HG02852 (cell line): Measurements from ENCODE around the gene TSPAN32.
"Not testable (repeated sequence)": the region's sequence is repeated elsewhere in the genome, so short reads cannot be mapped to it uniquely, and the experiment has no call there.

Source experiments
- ATAC-seq: cut with Tn5 transposase; IDR thresholded peaks from one replicate; pipeline ENCODE4 v1.9.1; 2021; ENCODE audit warnings: mild to moderate bottlenecking, moderate library complexity; ENCODE audit not compliant: unreplicated experiment

TSPAN32 gene

DNA sequence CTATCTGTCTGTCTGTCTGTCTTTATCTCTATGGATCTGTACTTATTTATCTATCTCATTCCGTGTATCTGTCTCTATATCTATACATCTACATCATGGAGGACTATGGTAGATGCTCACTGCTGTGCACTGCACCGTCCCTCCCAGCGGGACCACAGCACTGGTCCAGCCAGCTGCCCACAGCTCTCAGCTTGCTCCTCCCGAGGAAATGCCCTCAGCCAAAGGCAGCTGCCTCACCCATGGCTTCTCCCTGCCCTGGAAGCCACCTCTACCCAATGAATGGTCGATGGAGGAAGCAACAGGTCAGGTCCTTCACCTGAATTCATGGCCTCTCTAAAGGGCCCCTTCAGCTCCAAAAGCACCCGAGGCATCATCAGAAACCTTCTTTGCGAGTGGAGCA, 60.6 kb downstream of the TSPAN32 start:
- no peak for ATAC-seq

DNA sequence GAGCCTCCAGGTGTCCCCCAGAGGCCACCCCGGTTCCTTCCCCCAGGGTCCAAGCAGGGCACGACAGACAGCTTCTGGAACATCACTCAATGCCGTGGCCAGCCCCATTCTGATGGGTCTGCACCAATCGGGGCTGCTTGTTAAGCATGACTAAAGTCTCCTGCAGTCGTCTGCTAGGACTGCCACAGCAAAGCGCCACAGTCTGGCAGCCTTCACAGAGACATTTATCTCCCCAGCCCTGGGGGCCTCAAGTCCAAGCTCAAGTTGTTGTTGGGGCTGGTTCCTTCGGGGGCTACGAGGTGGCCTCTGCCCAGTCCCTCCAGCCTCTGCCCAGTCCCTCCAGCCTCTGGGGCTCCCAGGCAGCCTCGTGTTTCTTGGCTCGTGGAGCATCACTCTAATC, 61.3 kb downstream of the TSPAN32 start:
- ATAC-seq = no peak

DNA sequence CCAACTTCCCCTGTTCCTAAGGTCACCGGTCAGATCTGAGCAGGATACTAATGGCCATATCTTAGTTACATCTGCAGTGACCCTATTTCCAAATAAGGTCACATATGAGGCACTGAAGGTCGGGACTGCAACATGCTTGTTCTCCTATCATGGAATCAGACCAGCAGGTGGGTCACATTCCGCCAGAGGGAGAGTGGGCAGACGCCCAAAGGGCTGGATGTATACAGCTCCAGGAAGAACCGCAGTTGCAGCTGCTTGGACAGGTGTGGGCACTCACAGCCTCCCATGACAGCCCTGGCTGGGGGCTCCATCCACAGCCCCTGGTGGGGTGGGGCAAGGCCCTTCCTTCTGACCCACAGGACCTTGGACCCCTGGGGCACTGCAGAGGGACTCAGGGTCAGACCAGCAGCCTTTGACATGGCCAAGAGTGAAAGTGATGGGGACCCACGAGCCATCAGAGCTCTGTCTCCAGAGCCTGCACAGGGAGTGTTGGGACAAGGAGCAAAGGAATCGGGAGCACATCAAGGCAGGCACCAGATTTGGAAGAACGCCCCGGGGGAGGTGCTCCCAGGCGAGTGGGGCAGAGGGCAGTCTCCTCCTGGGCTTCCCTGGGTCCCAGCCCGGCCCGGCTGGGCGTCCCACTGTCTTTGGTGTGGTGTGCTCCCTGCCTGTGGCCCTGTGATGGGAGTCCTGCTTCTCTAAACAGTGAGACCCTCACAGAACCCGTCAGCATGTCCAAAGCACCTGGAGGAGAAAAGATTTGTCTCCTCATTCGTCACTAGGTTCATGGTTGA, 62.0 kb downstream of the TSPAN32 start:
- ATAC-seq = no peak

DNA sequence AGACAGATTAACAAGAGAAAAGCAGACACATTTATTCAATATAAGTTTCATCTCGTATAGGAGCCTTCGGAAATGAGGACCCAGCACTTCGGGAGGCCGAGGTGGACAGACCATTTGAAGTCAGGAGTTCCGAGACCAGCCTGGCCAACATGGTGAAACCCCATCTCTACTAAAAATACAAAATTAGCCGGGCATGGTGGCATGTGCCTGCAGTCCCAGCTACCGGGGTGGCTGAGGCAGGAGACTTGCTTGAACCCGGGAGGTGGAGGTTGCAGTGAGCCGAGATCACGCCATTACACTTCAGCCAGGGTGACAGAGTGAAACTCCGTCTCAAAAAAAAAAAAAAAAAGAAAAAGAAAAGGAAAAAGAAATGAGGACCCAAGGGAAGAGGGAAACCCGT, 62.6 kb downstream of the TSPAN32 start:
- ATAC-seq = not testable (repeated sequence)

DNA sequence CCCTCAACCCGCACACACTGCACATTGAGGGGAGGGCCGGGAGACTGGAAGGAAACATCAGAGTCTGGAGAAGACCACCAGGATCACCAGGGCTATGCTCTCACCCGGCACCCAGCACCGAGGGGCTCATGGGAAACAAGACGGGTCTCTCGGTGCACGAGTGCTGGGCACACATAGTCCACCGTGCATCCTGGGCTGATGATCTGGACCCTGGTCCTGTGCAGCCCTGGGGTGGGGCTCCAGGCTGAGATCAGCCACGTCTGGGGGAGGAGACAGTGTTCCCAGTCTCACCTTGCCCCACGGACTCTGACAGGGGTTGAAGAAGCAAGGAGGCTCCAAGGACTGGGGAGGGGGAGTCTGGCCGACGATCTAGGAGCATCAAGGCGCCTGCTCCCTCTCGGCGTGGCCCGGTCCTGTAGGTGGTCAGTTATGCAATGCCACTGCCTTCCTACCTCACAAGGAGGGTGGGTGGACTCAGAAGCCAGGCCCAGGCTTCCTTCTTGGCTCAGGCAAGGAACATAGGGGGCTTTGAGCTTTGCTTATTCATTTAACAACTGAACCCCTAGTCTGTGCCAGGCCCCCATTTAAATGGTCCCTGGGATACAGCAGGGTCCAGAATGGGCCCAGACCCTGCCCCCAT, 63.9 kb downstream of the TSPAN32 start:
- no peak for ATAC-seq

DNA sequence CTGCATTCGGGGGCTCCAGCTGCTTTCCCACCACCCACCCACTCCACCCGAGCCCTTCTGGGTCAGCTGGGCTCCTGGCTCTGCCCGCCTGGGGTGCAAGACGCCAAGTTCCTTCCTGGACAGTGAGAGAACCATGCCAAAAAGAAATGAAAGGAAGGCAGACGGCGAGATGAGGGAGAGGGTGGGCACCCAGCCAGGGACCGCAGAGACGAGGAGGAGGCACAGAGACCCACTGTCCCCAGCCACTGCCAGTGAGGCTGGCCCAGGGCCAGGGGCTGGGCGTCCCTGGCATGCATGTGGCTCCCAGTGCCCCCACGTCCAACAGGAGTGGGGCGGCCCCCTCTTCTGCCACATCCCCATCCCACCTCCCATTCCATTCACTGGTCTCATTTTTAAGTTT, 64.5 kb downstream of the TSPAN32 start:
- no peak for ATAC-seq

DNA sequence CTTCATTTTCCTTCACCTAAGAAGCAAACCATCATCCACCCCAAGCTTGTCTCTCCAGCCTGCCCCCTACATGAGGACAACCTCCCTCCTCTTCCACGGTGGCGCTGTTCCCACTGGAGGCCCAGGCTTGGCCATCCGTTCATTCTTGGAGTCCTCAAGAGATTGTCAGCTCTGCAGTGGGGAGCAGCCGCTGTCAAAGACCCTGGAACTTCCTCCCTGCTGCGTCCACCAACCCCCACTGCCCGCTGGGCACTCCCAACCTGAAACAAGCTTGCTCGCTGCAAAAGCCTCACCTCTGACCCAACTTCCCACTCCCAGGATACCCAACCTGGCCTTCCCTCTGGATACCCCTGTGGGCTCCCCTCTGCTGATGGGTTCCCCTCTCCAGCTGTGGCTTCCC, 64.9 kb downstream of the TSPAN32 start:
- ATAC-seq = no peak

DNA sequence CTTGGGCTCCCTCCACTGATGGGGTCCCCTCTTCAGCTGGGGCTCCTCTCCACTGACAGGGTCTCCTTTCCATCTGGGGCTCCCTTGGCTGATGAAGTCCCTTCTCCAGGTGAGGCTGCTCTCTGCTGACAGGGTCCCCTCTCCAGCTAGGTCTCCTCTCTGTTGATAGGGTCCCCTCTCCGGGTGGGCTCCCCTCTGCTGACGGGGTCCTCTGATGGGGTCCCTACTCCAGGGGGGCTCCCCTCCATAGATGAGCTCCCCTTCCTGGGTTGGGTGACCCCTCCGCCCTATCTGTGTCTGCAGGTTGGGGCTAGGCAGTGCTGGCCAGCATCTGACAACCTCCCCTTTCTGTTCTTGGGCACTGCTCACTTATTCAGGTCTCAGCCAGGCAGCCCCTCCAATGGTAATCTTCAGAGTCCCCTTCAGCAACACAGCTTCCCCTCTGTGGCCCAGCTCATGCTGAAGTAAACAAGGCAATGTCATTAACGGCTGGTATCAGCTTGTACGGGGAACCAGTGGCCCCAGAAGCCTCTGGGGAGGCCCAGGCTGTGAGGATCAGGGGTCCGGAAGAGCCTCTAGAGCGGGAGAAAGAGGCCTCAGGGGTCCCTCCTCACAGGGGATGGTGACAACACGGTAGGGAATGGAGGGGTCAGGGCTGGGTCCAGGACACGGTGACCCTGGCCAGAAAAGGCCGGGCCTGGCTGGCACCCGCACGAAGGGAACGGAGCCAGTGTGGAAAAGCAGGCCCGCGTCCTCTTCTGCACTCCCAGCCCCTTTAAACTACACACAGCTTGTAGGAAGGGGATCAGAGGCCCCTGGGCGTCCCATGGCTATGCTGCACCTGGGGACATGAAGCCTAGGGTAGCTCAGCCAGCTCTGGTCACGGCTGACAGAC, 65.7 kb downstream of the TSPAN32 start:
- no peak for ATAC-seq
